NCI-H2029 treated with DMSO at 0.1 percent for 48 hours (cell line): ENCODE results near the gene ATP2B3.

Source experiments
- DNase-seq: peaks from one replicate; lab custom pipeline; 2025; lab: John Stamatoyannopoulos, UW

The ATP2B3 gene

GRCh38 chrX:153517423-153517822 is at the start of gene ATP2B3:
ATP2B3 (plus strand) TSS chrX:153517642; CDS start chrX:153536248, 18,606 bp downstream.
- DNase-seq, result no peak

- no peak for DNase-seq
Measured at GRCh38 chrX:153468008-153468580, 49.3 kb upstream of the ATP2B3 start.

GRCh38 chrX:153469811-153470410 is 47.5 kb upstream of the ATP2B3 start:
- no peak for DNase-seq

GRCh38 chrX:153470411-153471363 is 46.8 kb upstream of the ATP2B3 start, which contains the start of gene HAUS7:
HAUS7 (minus strand) TSS chrX:153470576; CDS start chrX:153470557, 19 bp downstream.
- DNase-seq, result peak; percentile 39

DNA sequence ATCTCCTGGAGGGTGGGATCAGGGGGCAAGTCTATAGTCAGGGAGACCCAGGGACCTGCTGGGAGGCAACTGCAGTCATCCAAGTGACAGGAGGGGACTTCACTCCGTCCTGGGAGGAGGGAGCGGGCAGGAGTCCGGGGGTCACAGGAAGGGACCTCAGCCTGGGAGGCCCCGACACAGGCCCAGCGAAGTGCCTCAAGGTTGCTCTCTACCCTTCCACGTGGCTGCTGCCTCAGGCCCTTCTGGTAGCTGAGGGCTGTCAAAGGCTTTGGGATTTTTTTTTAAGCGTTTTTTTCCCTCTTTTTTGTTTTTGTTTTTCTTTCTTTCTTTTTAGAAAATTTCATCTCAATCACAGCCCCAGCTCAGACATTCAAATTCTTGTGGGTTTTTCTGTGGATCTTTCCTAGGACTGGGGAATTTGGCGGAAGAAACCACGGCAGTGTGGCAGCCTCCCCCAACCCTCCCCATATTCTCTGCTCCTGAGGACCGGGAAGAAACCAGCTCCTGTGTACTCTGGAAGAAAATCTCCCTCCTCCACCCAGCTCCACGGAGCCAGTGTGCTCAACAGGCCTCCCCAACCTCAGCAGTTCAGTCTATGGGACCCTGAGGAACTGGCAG is 45.7 kb upstream of the ATP2B3 start:
- no peak for DNase-seq

GRCh38 chrX:153473126-153473525 is 44.3 kb upstream of the ATP2B3 start:
- no peak for DNase-seq

DNA sequence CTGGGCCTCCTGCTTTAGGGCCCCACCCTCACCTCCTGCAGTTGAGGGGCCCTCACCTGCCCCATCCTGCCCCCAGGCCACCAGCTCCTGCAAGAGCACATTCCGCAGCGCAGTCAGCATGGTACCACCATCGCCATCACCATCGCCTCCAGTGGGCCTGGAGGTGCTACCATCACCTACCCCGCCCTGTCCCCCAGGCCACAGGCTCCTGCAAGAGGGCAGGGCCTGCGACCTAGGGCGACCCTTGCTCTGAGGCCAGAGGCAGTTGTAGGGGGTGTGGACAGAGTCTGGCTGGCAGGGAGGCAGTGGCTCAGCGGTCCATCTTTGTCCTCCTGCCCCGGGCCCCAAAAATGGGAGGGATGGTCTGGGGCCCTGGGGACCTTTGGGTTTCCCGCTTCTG is 43.2 kb upstream of the ATP2B3 start:
- no peak for DNase-seq

DNA sequence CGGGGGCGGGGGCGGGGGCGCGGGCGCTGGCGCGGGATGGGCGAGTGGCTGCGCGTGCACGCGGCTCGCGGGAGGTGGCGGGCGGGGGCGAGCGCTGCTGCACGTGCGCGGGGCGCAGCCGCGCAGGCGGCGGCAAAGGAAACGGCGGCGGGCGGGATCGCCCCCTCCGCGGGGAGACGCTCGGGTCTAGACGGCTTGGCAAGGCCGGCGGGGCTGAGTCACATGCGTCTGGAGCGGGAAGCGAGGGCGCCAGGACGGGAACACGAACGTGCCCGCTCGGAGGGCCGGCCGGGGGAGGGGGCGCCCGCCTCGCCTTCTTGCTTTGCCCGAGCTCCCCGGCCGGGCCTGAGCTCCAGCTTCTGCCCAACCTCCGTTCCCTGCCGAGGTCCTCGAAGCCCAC is 42.7 kb upstream of the ATP2B3 start:
- DNase-seq, result no peak

DNA sequence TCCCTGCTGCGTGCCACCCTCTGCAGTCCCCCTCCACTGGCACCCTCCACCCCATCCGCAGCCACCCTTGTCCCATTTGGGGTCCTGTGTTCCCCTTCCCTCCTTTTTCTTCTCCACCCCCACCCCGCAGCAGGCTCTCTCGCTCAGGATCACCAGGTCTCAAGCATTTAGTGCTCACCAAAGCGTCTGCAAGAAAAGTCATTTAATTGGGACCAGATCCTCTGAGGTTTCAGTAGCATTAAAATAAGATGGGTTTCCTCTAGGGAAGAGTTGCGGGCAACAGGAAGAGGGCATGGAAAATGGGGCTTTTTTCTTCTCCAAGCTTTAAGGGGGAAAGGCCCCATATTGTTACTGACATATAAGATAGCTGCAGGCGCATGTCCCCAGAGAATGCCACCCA is 42.2 kb upstream of the ATP2B3 start:
- DNase-seq, result no peak

- DNase-seq, result no peak
Measured at GRCh38 chrX:153475751-153476281, 41.6 kb upstream of the ATP2B3 start.

- DNase-seq, result no peak
Measured at GRCh38 chrX:153476666-153477363, 40.6 kb upstream of the ATP2B3 start.

- no peak for DNase-seq
Measured at GRCh38 chrX:153477364-153477857, 40.0 kb upstream of the ATP2B3 start.

GRCh38 chrX:153477901-153478300 is 39.5 kb upstream of the ATP2B3 start:
- DNase-seq, result no peak

DNA sequence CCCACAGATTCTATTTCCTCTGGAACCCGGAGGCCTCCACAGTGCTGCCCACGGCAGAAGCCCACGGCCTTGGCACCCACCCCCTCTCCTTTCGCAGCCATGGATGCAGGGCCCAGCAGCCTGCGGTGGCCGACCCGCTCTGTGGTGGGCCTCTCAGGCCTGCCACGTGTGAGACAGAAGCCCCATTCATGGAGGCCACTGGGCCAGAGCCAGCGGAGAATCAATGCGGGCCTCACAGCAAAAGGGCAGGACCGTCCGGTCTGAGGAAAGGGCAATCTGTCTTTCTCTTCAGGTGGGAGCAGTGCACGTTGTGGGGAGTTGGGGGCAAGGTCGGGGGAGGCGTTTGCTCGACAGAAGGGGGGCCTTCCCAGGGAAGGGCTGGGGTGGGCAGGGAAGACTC is 38.7 kb upstream of the ATP2B3 start:
- no peak for DNase-seq

- no peak for DNase-seq
Measured at GRCh38 chrX:153481043-153481442, 36.4 kb upstream of the ATP2B3 start.

DNA sequence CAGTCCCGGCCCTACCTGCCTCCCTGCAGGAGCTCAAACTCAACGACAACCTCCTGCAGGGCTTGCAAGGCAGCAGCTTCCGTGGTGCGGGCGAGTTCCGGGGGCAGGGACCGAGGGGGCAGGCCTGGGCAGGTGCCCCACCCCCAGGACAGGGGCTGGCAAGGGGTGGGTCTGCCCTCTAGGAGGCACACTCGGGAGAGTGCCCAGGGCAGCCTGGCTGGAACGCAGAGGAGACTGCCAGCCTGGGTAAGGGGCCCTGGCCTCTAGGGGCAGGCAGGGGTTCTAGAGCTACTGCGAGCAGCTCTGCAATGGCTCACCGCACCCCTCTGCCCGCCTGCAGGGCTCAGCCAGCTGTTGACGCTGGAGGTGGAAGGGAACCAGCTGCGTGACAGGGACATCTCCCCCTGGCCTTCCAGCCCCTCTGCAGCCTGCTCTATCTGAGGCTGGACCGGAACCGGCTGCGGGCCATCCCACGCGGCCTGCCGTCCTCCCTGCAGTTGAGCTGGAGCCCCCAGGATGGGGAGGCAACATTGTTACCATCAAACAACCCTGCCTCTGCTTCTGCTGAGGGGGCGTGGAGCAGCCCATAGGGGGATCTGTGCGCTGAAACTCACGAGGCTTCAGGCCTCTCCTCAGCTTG is 34.9 kb upstream of the ATP2B3 start:
- no peak for DNase-seq

DNA sequence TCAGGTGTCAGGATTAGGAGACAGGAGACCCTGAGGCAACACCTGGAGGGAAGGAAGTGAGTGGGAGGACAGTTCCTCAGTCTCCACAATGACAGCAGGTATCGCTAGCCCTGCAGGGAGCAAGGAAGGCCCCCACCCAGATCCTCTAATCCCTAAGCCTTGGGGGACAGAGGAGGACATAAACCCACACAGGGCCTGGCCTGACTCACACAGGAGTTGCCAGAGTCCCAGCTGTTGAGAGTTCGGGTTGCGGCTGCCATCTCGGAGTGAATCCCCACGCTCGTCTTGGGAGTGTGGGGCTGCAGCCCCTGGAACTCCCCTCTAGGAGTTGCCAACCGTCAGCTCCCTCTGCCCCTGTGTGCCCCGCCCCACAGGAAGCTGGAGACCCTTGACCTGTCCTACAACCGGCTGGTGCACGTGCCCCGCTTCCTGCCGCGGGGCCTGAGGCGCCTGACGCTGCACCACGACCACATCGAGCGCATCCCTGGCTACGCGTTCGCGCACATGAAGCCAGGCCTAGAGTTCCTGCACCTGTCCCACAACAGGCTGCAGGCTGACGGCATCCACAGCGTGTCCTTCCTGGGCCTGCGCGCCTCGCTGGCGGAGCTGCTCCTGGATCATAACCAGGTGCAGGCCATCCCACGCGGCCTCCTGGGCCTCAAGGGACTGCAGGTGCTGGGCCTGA is 31.9 kb upstream of the ATP2B3 start:
- no peak for DNase-seq

DNA sequence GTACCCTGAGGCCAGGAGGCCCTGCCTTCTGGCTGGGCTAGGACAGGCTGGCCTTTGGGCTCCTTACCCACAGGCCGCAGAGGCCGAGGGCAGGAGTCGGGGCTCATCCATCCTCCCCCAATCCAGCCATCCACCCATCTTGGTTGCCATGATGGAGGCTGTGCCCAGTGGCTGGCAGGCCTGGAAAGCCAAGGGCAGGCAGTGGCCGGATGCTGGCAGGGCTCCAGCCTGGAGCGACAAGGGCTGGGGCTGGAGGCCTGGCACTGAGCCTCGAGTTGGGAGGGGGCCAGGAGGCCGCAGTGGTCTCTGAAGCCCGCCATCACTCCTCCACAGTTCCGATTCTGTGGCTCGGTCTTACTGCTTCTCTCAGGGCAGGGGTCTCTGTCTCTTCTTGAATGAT is 31.3 kb upstream of the ATP2B3 start:
- DNase-seq, result no peak

DNA sequence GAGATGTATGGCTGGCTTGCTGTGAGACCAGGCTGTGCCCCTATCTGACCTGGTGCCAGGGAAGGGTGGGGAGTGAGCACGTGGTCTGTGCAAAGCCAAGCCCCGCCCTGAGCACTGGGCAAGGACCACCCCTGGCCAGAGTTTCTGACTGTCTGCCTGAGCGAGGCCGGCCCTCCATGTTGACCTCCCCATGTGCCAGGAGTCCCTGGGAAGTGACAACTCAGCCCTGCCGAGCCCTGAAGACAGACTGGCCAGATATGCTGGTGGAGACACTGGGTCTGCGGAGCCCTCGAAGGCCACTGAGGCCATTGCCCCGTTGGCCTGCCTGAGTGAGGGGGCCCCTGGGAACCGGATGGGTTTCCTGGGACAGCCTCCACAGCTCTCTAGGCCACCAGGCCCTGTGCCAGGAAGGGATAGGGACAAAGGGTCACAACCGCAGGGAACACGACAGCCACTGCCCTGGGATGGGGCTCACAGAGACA is 29.8 kb upstream of the ATP2B3 start:
- DNase-seq, result no peak
